HL-60 (cell line): Measurements from ENCODE around the gene PRPF39.

ENCODE experiments used
- DNase-seq, 2 experiments: peaks; one replicate each; pipeline ENCODE4 v3.0.0-alpha.2; 2010 to 2020; ENCODE audit warnings: low read depth in 1 of 2, low spot score in 1 of 2
- H3K27ac ChIP-seq: fragments of 250-450 bp; sonication (Bioruptor Pico); replicated peaks from 2 replicates; pipeline ENCODE4 v1.5.1; 2020; ENCODE audit warnings: mild to moderate bottlenecking, moderate library complexity
- H3K27me3 ChIP-seq: fragments of 250-450 bp; sonication (Bioruptor Pico); 2 replicates; pipeline ENCODE4 v1.5.1; 2021; ENCODE audit warnings: mild to moderate bottlenecking, moderate library complexity; ENCODE audit not compliant: insufficient read depth, poor library complexity, severe bottlenecking
- H3K4me3 ChIP-seq: replicated peaks from 2 replicates; pipeline ENCODE4 v1.5.1; 2011; ENCODE audit warnings: mild to moderate bottlenecking, control low read depth, low read length; ENCODE audit not compliant: insufficient read depth
- CTCF ChIP-seq: IDR thresholded peaks from one replicate; pipeline ENCODE4 v1.5.1; 2011; ENCODE audit warnings: low read length, control low read depth, inconsistent platforms; ENCODE audit not compliant: insufficient read depth
- GABPA ChIP-seq: IDR thresholded peaks from 2 replicates; pipeline ENCODE4 v1.6.1; 2012; ENCODE audit warnings: low read depth
- POLR2AphosphoS5 ChIP-seq: IDR thresholded peaks from 2 replicates; pipeline ENCODE4 v1.6.1; 2012; ENCODE audit warnings: low read depth
- REST ChIP-seq: IDR thresholded peaks from 2 replicates; pipeline ENCODE4 v1.6.1; 2012; ENCODE audit warnings: low read depth; ENCODE audit not compliant: insufficient replicate concordance
- SPI1 ChIP-seq: IDR thresholded peaks from 2 replicates; pipeline ENCODE4 v1.6.1; 2012; ENCODE audit warnings: low read depth, mild to moderate bottlenecking, borderline replicate concordance

PRPF39 gene

GRCh38 chr14:45120096-45120495, 36.2 kb downstream of the PRPF39 start:
- no peak overlapping the region for H3K27ac ChIP-seq
- no peak overlapping the region for H3K4me3 ChIP-seq
- no peak for TF ChIP-seq GABPA
- H3K27me3 ChIP-seq = no peaks in the 10 kb centered on the region
- no peak for DNase-seq

GRCh38 chr14:45123271-45123670, 39.4 kb downstream of the PRPF39 start:
- Histone ChIP-seq H3K4me3 (no peak overlapping the region), H3K27me3 (no peaks in the 10 kb centered on the region), H3K27ac (no peak overlapping the region)
- DNase-seq = no peak
- TF ChIP-seq POLR2AphosphoS5 = no peak
- TF ChIP-seq REST = no peak
- no peak for TF ChIP-seq SPI1
- TF ChIP-seq CTCF = no peak

GRCh38 chr14:45125754-45126153, 41.8 kb downstream of the PRPF39 start:
- DNase-seq = no peak
- no peaks in the 10 kb centered on the region for H3K27me3 ChIP-seq
- no peak overlapping the region for H3K27ac ChIP-seq
- no peak for TF ChIP-seq POLR2AphosphoS5
- no peak overlapping the region for H3K4me3 ChIP-seq

GRCh38 chr14:45128963-45129629, 45.2 kb downstream of the PRPF39 start:
- DNase-seq = no peak
- no peak overlapping the region for H3K27ac ChIP-seq
- H3K27me3 ChIP-seq = no peaks in the 10 kb centered on the region
- no peak for TF ChIP-seq REST
- no peak for TF ChIP-seq SPI1
- TF ChIP-seq POLR2AphosphoS5 = no peak
- TF ChIP-seq GABPA = no peak
- no peak for TF ChIP-seq CTCF
- no peak overlapping the region for H3K4me3 ChIP-seq

GRCh38 chr14:45133683-45134050, 49.8 kb downstream of the PRPF39 start:
- no peak for DNase-seq
- TF ChIP-seq GABPA (no peak), REST (no peak)
- no peaks in the 10 kb centered on the region for H3K27me3 ChIP-seq
- H3K27ac ChIP-seq = peak overlapping the region; percentile 97
- H3K4me3 ChIP-seq = peak overlapping the region; percentile 90
